Esophagus muscularis mucosa (tissue), 4 donors: ENCODE data around the gene DBN1. TPM values are rescaled to one million over a fixed set of nuclear protein-coding genes. Genes with fewer than 3 reads are reported as not detected.
A peak's percentile ranks its signal among the peaks of the same experiment; 100 is the strongest.

Source experiments
- DNase-seq: peaks from one replicate; pipeline ENCODE4 v3.0.0-alpha.2; 2017; ENCODE audit errors: extremely low spot score
- H3K27ac ChIP-seq, 4 donors: fragments of 200-600 bp; sonication (generic); replicated peaks in 1 of 4; 1 replicate in 3 of 4; 2 replicates in 1 of 4; pipeline ENCODE4 v1.5.1; 2016 to 2019; ENCODE audit warnings: mild to moderate bottlenecking in 1 of 4
- H3K27me3 ChIP-seq, 4 donors: fragments of 200-600 bp; sonication (generic); one replicate each; pipeline versions ENCODE4 v1.5.1 to v1.6.0; 2016 to 2019
- H3K36me3 ChIP-seq, 4 donors: fragments of 200-600 bp; sonication (generic); one replicate each; pipeline ENCODE4 v1.5.1; 2016 to 2019
- H3K4me1 ChIP-seq, 4 donors: fragments of 200-600 bp; sonication (generic); one replicate each; pipeline ENCODE4 v1.5.1; 2016 to 2019
- H3K4me3 ChIP-seq, 4 donors: fragments of 200-600 bp; sonication (generic); 1 replicate in 2 of 4; 2 replicates in 2 of 4; pipeline ENCODE4 v1.5.1; 2016 to 2019; ENCODE audit warnings: mild to moderate bottlenecking in 4 of 4, moderate library complexity in 1 of 4
- H3K9me3 ChIP-seq, 4 donors: fragments of 200-600 bp; sonication (generic); 1 replicate in 3 of 4; 2 replicates in 1 of 4; pipeline ENCODE4 v1.5.1; 2016 to 2019
- EP300 ChIP-seq: sonication (generic); formaldehyde crosslinking; IDR thresholded peaks from one replicate; pipeline ENCODE4 v1.6.1; 2017; ENCODE audit warnings: antibody characterized with exemption
- POLR2A ChIP-seq: fragments of 450-650 bp; IDR thresholded peaks from one replicate; pipeline ENCODE4 v1.6.1; 2017; ENCODE audit warnings: antibody characterized with exemption, moderate library complexity, mild to moderate bottlenecking, low read depth
- POLR2AphosphoS5 ChIP-seq, 2 donors: sonication (generic); formaldehyde crosslinking; IDR thresholded peaks; one replicate each; pipeline ENCODE4 v1.6.1; 2017; ENCODE audit warnings: antibody characterized with exemption in 2 of 2
- WGBS: methylation state at CpG from one replicate; pipeline ENCODE4 v1.1.5; 2018; 5-methylcytosine and 5-hydroxymethylcytosine counted together
- intact Hi-C: fragments of 100-400 bp; cut with DNase I; formaldehyde crosslinking; loops from one replicate; pipeline ENCODE4 v1.15.1; 2023
- total RNA-seq, 4 donors: library from RNA; depleted of rRNA; stranded (reverse); fragments of >200 nt; gene quantifications; one replicate each; pipeline versions ENCODE4 v1.1.0 to v1.2.1, GENCODE V29; 2016
- TF ChIP-seq, protein P1 (sequence below), 3 experiments: fragments of 200-600 bp in 2 of 3; fragments of 450-650 bp in 1 of 3; sonication (generic) in 2 of 3; IDR thresholded peaks; one replicate each; pipeline ENCODE4 v1.5.1; 2017 to 2019; ENCODE audit warnings: antibody characterized with exemption in 3 of 3, mild to moderate bottlenecking in 2 of 3, moderate library complexity in 1 of 3

Gene DBN1
- total RNA-seq, 4 donors from 2014 or later: 92.2 to 160 (median 130) TPM

DNA sequence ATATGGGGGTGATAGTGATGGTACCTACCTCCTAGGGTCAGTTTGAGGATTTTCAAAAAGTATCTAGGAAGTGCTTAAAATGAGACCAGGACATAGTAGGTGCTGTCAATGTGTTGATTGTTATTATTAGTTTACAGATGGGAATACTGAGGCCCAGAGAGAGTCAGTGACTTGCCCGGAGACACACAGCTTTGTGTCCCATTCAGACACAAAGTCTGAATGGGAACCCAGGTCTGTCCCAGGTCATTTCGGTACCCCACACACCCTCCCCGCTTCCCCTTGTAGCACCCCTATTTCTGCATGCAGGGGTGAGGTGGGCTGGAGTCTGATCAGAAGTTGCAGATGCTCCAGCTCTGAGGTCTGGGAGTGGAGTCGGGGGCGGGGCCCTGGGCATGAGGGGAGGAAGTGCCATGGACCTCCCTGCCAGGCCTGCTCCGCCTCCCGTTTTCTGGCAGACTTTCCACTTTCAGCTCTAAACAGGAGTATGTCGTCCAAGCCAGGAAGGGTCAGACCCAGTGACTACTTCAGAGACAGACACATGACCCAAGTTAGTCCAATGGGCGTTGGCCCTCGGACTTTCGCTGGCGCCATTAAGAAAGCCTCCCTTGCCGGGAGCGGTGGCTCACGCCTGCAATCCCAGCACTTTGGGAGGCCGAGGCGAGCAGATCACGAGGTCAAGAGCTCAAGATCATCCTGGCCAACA is 3.2 kb upstream of the DBN1 start:
- DNase-seq: no peak
- H3K27ac ChIP-seq: peak overlapping the region; percentile 89 to 96 (median 94)

DNA sequence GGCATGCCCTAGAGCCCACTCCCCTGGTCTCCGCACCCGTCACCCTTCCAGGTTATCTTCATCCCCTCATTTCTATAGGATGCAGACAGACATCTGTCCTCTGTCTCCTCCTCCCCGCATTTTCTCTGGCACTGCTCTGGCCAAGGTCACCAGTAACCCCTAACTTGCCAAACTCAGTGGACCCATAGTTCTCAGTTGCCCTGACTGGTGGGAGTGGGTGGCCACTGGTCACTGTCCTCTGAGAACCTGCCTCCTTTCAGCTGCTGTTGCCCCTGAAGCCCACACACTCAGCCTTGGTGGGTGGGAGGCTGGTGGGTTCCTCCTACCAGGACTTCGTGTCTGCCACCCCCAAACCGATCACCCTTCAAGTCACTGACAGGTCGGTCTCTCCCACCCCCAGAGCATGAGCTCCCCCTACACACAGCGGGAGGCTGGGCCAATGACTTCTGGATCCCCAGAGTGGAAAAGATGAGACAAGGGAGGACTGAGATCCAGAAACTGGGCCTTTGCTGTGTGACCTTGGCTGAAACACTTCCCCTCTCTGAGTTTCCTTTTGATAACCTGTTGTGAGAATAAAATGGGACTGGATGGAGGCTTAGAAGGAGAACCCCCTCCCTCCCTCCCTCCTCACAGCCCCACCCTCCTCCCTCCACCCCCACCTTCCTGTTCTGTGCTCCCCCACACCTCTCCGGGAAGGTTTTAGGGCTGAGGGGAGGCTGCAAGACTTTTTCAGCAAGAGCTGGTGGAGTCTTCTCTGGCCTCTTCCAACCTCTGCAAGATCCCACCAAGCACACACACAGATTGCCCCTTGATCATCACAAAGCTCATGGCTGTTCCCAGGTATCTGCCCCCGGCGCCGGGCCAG is 2.4 kb upstream of the DBN1 start:
- peak overlapping the region; percentile 89 to 96 (median 94) for H3K27ac ChIP-seq
- 51% methylated on average over 9 of the region's 11 CpGs for WGBS
- H3K36me3 ChIP-seq: no peaks in the 10 kb centered on the region
- no peak overlapping the region for H3K4me3 ChIP-seq
- TF ChIP-seq, protein P1, sequence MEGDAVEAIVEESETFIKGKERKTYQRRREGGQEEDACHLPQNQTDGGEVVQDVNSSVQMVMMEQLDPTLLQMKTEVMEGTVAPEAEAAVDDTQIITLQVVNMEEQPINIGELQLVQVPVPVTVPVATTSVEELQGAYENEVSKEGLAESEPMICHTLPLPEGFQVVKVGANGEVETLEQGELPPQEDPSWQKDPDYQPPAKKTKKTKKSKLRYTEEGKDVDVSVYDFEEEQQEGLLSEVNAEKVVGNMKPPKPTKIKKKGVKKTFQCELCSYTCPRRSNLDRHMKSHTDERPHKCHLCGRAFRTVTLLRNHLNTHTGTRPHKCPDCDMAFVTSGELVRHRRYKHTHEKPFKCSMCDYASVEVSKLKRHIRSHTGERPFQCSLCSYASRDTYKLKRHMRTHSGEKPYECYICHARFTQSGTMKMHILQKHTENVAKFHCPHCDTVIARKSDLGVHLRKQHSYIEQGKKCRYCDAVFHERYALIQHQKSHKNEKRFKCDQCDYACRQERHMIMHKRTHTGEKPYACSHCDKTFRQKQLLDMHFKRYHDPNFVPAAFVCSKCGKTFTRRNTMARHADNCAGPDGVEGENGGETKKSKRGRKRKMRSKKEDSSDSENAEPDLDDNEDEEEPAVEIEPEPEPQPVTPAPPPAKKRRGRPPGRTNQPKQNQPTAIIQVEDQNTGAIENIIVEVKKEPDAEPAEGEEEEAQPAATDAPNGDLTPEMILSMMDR (IDR thresholded peaks at IDR 0.05): no peak
- TF ChIP-seq POLR2A (no peak), EP300 (no peak), POLR2AphosphoS5 (IDR thresholded peaks at IDR 0.05) (peak; percentile 9 to 25)
- no peak for DNase-seq
- H3K9me3 ChIP-seq: no peaks in the 10 kb centered on the region
- intact Hi-C loops: no loop called here
- H3K27me3 ChIP-seq: no peaks in the 10 kb centered on the region
- H3K4me1 ChIP-seq: peaks cover 59 to 98% (median 95%) of the 10 kb centered on the region in 4 donors

More for the DNA sequence above, 3.2 kb upstream of the DBN1 start:
- no peaks in the 10 kb centered on the region for H3K9me3 ChIP-seq
- H3K36me3 ChIP-seq: peaks cover under 1 to 9% (median 5%) of the 10 kb centered on the region in 4 donors
- H3K4me1 ChIP-seq: peaks cover 52 to 98% (median 95%) of the 10 kb centered on the region in 4 donors
- no peak overlapping the region for H3K4me3 ChIP-seq
- TF ChIP-seq POLR2AphosphoS5 (IDR thresholded peaks at IDR 0.05) (peak; percentile 83 to 89), EP300 (no peak)
- H3K27me3 ChIP-seq: no peaks in the 10 kb centered on the region
- WGBS: 49% methylated on average over 18 of the region's 18 CpGs
- intact Hi-C loops: no loop called here

DNA sequence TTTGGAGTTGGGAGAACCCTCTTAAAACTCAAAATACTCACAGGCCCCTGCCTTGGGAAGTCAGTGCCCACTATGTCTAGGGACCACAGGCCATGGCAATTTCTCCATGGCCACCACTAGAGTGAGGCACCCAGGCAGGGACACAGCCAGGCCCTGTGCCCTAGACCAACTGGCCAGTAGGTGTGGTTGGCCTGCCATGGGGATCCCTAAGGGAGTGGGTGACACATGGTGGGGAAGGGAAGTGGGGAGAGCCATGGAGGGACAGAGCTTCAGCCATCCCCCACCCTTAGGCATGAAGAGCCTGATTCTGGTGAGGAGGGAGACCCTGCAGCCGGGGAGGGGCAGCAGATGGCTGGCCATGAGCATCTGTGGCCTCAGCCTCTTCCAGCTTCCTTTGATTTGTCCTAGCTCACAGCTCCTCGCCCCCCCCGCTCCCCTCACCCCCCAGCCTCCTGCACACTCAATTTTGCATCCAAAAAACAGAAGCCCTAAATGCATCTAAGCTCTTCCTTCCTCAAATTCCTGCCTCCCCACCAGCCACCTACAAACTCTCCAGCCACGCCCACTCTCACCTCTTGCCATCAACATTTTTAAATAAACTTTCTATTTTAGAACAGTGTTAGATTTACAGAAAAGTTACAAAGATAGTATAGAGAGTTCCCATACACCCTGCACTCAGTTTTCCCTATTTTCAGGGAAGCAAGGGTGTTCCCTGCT is 1.6 kb upstream of the DBN1 start:
- no peak for TF ChIP-seq EP300
- TF ChIP-seq POLR2AphosphoS5 (IDR thresholded peaks at IDR 0.05): peak; percentile 8 to 41
- no peak for TF ChIP-seq POLR2A
- TF ChIP-seq, protein P1 (IDR thresholded peaks at IDR 0.05): no peak
- Histone ChIP-seq H3K27ac (peak overlapping the region; percentile 89 to 96 (median 94)), H3K4me3 (no peak overlapping the region), H3K4me1 (peaks cover 64 to 98% (median 95%) of the 10 kb centered on the region in 4 donors), H3K27me3 (no peaks in the 10 kb centered on the region), H3K9me3 (no peaks in the 10 kb centered on the region), H3K36me3 (no peaks in the 10 kb centered on the region)
- WGBS: 38% methylated on average over 4 of the region's 4 CpGs
- intact Hi-C loops: no loop called here
- no peak for DNase-seq

DNA sequence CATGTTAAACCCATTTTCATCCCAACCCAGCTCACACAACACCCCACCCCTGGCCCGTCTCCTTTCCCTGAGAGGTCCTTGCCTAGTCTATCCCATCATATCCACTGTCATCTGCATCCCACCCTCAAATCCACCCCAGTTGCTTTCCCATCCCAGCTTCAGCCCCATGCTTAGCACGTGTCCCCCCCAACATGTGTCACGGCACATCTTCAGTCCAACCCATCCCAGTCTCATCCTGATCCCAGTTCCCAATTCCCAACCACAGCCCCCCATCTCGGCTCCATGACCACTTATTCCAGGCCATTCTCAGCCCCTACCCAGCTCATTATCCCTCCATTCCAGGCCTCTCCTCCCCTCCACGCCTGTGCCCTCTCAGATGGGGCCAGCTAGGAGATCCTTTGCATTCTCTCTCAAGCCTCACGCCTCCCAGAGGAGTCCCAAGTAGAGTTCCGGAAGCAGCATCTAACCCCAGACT is 605 bp upstream of the DBN1 start:
- WGBS: 44% methylated on average over 7 of the region's 7 CpGs
- intact Hi-C loops: no loop called here
- Histone ChIP-seq H3K36me3 (no peaks in the 10 kb centered on the region), H3K4me3 (peak overlapping the region; percentile 85 to 90 (median 88)), H3K9me3 (no peaks in the 10 kb centered on the region), H3K4me1 (peaks cover 64 to 98% (median 95%) of the 10 kb centered on the region in 4 donors), H3K27me3 (no peaks in the 10 kb centered on the region), H3K27ac (peak overlapping the region; percentile 89 to 96 (median 94))
- TF ChIP-seq POLR2AphosphoS5 (IDR thresholded peaks at IDR 0.05) (peak in 1 of 2 donors; percentile 6), EP300 (no peak)
- no peak for DNase-seq
